ENCODE measurements around the gene TSPEAR. TPM values are rescaled to one million over a fixed set of nuclear protein-coding genes. Genes with fewer than 3 reads are reported as not detected.

Gene TSPEAR
- total and polyA plus RNA-seq, 2 of the 13 experiments (the other 11 are each of a cell fraction or from before 2014, with no cell fraction given), result 0.07 to 0.32 TPM

DNA sequence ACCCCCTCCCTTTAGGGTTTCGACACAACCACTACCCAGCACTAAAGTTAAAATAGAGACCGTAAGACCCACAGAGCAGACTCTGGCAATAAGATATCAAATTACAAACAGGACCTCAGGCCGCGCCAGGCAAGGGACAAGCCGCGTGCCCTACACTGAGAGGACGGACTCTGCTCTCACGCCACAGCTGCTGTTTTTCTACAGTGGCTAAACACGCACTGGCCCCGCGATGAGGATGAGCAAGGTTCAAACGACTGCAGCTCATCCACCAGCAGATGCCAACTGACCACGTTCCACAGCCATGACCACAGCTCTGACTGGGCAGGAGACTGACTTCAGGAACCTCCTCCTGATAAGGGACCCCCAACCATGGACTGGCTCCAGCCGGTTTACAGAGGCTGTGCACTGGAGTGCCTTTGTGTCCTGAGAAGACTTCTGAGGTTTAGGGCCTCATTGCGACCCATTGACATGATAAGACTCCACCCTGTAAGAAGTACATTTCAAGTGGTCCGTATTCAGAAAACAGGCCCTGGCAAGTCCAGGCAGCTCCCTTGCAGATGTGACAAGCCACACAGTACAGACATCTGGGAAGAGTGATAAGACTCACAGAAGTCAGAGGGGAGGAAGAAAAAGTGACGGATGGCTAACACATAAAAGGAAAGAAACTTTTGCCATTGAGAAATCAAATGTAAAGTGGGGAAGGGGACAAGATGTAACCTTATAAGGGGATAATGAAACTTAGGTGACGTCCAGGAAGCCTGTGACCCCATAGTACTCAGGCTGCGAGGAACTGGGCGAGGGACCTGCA lies 117.6 kb downstream of the TSPEAR start (continued):
- TF ChIP-seq, protein P1, sequence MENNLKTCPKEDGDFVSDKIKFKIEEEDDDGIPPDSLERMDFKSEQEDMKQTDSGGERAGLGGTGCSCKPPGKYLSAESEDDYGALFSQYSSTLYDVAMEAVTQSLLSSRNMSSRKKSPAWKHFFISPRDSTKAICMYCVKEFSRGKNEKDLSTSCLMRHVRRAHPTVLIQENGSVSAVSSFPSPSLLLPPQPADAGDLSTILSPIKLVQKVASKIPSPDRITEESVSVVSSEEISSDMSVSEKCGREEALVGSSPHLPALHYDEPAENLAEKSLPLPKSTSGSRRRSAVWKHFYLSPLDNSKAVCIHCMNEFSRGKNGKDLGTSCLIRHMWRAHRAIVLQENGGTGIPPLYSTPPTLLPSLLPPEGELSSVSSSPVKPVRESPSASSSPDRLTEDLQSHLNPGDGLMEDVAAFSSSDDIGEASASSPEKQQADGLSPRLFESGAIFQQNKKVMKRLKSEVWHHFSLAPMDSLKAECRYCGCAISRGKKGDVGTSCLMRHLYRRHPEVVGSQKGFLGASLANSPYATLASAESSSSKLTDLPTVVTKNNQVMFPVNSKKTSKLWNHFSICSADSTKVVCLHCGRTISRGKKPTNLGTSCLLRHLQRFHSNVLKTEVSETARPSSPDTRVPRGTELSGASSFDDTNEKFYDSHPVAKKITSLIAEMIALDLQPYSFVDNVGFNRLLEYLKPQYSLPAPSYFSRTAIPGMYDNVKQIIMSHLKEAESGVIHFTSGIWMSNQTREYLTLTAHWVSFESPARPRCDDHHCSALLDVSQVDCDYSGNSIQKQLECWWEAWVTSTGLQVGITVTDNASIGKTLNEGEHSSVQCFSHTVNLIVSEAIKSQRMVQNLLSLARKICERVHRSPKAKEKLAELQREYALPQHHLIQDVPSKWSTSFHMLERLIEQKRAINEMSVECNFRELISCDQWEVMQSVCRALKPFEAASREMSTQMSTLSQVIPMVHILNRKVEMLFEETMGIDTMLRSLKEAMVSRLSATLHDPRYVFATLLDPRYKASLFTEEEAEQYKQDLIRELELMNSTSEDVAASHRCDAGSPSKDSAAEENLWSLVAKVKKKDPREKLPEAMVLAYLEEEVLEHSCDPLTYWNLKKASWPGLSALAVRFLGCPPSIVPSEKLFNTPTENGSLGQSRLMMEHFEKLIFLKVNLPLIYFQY (CRISPR knock-in tag; IDR thresholded peaks at IDR 0.05; ENCODE audit: borderline replicate concordance), result peak; percentile 34; the same call in 1 of the 2 replicates
- TF ChIP-seq ARNTL (CRISPR knock-in tag; IDR thresholded peaks at IDR 0.05) (peak; percentile 92), MTF2 (CRISPR knock-in tag; IDR thresholded peaks at IDR 0.05; ENCODE audit: borderline replicate concordance) (no peak), TGIF2 (CRISPR knock-in tag; IDR thresholded peaks at IDR 0.05) (peak; percentile 29; the same call in 1 of the 2 replicates), PRDM15 (CRISPR knock-in tag; IDR thresholded peaks at IDR 0.05) (0 out of 2 replicates have a peak, but pooled peaks have one; percentile 40), CREB1 (IDR thresholded peaks at IDR 0.05) (no peak), CREB1 (CRISPR knock-in tag; IDR thresholded peaks at IDR 0.05) (no peak), RNF2 (conservative IDR thresholded peaks at IDR 0.05; ENCODE audit: low read depth) (peak; percentile 93), ZNF12 (CRISPR knock-in tag; IDR thresholded peaks at IDR 0.05) (no peak), FLYWCH1 (CRISPR knock-in tag; IDR thresholded peaks at IDR 0.05) (no peak), ZSCAN20 (CRISPR knock-in tag; IDR thresholded peaks at IDR 0.05; ENCODE audit: borderline replicate concordance) (no peak), KDM2A (CRISPR knock-in tag; IDR thresholded peaks at IDR 0.05; ENCODE audit: borderline replicate concordance, low read depth) (peak; percentile 80; the same call in 1 of the 2 replicates), PHF8 (CRISPR knock-in tag; IDR thresholded peaks at IDR 0.05) (peak; percentile 36; the same call in 1 of the 2 replicates), BORCS8-MEF2B (CRISPR knock-in tag; IDR thresholded peaks at IDR 0.05) (0 out of 2 replicates have a peak, but pooled peaks have one; percentile 42), HOXA5 (CRISPR knock-in tag; IDR thresholded peaks at IDR 0.05) (0 out of 2 replicates have a peak, but pooled peaks have one; percentile 42)
- TF ChIP-seq, protein P2, sequence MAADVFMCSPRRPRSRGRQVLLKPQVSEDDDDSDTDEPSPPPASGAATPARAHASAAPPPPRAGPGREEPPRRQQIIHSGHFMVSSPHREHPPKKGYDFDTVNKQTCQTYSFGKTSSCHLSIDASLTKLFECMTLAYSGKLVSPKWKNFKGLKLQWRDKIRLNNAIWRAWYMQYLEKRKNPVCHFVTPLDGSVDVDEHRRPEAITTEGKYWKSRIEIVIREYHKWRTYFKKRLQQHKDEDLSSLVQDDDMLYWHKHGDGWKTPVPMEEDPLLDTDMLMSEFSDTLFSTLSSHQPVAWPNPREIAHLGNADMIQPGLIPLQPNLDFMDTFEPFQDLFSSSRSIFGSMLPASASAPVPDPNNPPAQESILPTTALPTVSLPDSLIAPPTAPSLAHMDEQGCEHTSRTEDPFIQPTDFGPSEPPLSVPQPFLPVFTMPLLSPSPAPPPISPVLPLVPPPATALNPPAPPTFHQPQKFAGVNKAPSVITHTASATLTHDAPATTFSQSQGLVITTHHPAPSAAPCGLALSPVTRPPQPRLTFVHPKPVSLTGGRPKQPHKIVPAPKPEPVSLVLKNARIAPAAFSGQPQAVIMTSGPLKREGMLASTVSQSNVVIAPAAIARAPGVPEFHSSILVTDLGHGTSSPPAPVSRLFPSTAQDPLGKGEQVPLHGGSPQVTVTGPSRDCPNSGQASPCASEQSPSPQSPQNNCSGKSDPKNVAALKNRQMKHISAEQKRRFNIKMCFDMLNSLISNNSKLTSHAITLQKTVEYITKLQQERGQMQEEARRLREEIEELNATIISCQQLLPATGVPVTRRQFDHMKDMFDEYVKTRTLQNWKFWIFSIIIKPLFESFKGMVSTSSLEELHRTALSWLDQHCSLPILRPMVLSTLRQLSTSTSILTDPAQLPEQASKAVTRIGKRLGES (CRISPR knock-in tag; IDR thresholded peaks at IDR 0.05; ENCODE audit: borderline replicate concordance), result peak; percentile 71; the same call in 1 of the 2 replicates
- TF ChIP-seq, protein P3, sequence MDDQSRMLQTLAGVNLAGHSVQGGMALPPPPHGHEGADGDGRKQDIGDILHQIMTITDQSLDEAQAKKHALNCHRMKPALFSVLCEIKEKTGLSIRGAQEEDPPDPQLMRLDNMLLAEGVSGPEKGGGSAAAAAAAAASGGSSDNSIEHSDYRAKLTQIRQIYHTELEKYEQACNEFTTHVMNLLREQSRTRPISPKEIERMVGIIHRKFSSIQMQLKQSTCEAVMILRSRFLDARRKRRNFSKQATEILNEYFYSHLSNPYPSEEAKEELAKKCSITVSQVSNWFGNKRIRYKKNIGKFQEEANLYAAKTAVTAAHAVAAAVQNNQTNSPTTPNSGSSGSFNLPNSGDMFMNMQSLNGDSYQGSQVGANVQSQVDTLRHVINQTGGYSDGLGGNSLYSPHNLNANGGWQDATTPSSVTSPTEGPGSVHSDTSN (CRISPR knock-in tag; IDR thresholded peaks at IDR 0.05; ENCODE audit: borderline replicate concordance), result no peak
